ENCODE results near the gene EPHA3.

EPHA3 gene

GRCh38 chr3:89358281-89358680 is 250.9 kb downstream of the EPHA3 start:
- H3K27ac ChIP-seq, result no peak overlapping the region
- TF ChIP-seq CTCF (conservative IDR thresholded peaks at IDR 0.05), result no peak
- TF ChIP-seq ZFX (IDR thresholded peaks at IDR 0.05), result no peak

- H3K27ac ChIP-seq, result no peak overlapping the region
- TF ChIP-seq CTCF (conservative IDR thresholded peaks at IDR 0.05) (no peak), ZFX (IDR thresholded peaks at IDR 0.05) (no peak)
Measured at GRCh38 chr3:89360156-89360555, 252.7 kb downstream of the EPHA3 start.

- TF ChIP-seq ZFX (IDR thresholded peaks at IDR 0.05) (no peak), CTCF (conservative IDR thresholded peaks at IDR 0.05) (no peak)
- no peak overlapping the region for H3K27ac ChIP-seq
Measured at GRCh38 chr3:89362496-89362895, 255.1 kb downstream of the EPHA3 start.

- H3K27ac ChIP-seq, result no peak overlapping the region
- TF ChIP-seq CTCF (conservative IDR thresholded peaks at IDR 0.05) (no peak), ZFX (IDR thresholded peaks at IDR 0.05) (no peak)
Measured at GRCh38 chr3:89363171-89363570, 255.8 kb downstream of the EPHA3 start.

GRCh38 chr3:89364314-89364713 is 256.9 kb downstream of the EPHA3 start:
- no peak for TF ChIP-seq ZFX (IDR thresholded peaks at IDR 0.05)
- TF ChIP-seq CTCF (conservative IDR thresholded peaks at IDR 0.05), result no peak
- no peak overlapping the region for H3K27ac ChIP-seq

GRCh38 chr3:89367166-89367565 is 259.7 kb downstream of the EPHA3 start:
- no peak overlapping the region for H3K27ac ChIP-seq
- TF ChIP-seq ZFX (IDR thresholded peaks at IDR 0.05), result no peak
- no peak for TF ChIP-seq CTCF (conservative IDR thresholded peaks at IDR 0.05)

GRCh38 chr3:89368846-89369245 is 261.4 kb downstream of the EPHA3 start:
- H3K27ac ChIP-seq, result no peak overlapping the region
- TF ChIP-seq ZFX (IDR thresholded peaks at IDR 0.05) (no peak), CTCF (conservative IDR thresholded peaks at IDR 0.05) (no peak)

Data from C4-2B (cell line).